K562 (cell line): ENCODE data around the gene CERS6. TPM values are rescaled to one million over a fixed set of nuclear protein-coding genes. Genes with fewer than 3 reads are reported as not detected.

Source experiments
- ATAC-seq: fragments of 200-7000 bp; cut with Tn5 transposase; 3 replicates; pipeline ENCODE4 v1.9.1; 2020; ENCODE audit warnings: moderate library complexity
- BruUV-seq: library from RNA; stranded (reverse); fragments of 400-500 nt; replicated peaks from 2 replicates; lab custom pipeline; 2021; lab: Mats Ljungman, UMichigan
- CTCF ChIA-PET: fragments of 300-600 bp; formaldehyde crosslinking; extraction: SDS; loops from one replicate; lab custom pipeline; 2021; ENCODE audit warnings: low intra/inter-chr PET ratio; lab: Yijun Ruan, JAX
- POLR2A ChIA-PET: fragments of 300-600, 350-650 bp; sonication (Branson Sonifier 250); formaldehyde crosslinking; extraction: SDS; loops from one replicate; lab custom pipeline; 2021; ENCODE audit warnings: antibody characterized with exemption, inconsistent platforms; lab: Yijun Ruan, JAX
- DNase-seq, 4 experiments: peaks; one replicate each; pipeline versions ENCODE4 v3.0.0 to v3.0.0-alpha.2; 2011 to 2018; ENCODE audit warnings: low spot score in 3 of 4, mixed read lengths in 3 of 4; ENCODE audit errors: extremely low read depth in 1 of 4
- FAIRE-seq: peaks from 2 replicates; lab custom pipeline; 2011; peaks lifted over from hg19 to GRCh38; lab: Jason Lieb, UNC
- H2AFZ ChIP-seq: 2 replicates; pipeline ENCODE4 v1.6.0; 2011; ENCODE audit warnings: low read depth, low read length, control low read depth, inconsistent platforms
- H3K27ac ChIP-seq: fragments of 200-600 bp; 3 replicates; pipeline ENCODE4 v1.8.0; 2011; ENCODE audit warnings: low read depth, mild to moderate bottlenecking, control low read depth, inconsistent platforms, low read length, moderate library complexity, mixed read lengths; ENCODE audit errors: extremely low read depth
- H3K27me3 ChIP-seq, 2 experiments: fragments of 300-600 bp in 1 of 2; 2 replicates in 1 of 2; 3 replicates in 1 of 2; pipeline versions ENCODE4 v1.6.0 to v1.8.0; 2011; ENCODE audit warnings: inconsistent platforms in 2 of 2, low read length in 2 of 2, mild to moderate bottlenecking in 1 of 2, mixed read lengths in 1 of 2, moderate library complexity in 1 of 2; ENCODE audit not compliant: control insufficient read depth in 2 of 2, insufficient read depth in 2 of 2
- H3K36me3 ChIP-seq: fragments of 300-600 bp; 3 replicates; pipeline ENCODE4 v1.8.0; 2011; ENCODE audit warnings: mild to moderate bottlenecking, low read length, inconsistent platforms; ENCODE audit not compliant: control insufficient read depth, insufficient read depth
- H3K4me1 ChIP-seq, 2 experiments: fragments of 200-600 bp in 1 of 2; replicated peaks in 1 of 2; 2 replicates in 1 of 2; 3 replicates in 1 of 2; pipeline versions ENCODE4 v1.5.1 to v1.8.0; 2011; ENCODE audit warnings: inconsistent platforms in 2 of 2, low read length in 2 of 2, mild to moderate bottlenecking in 1 of 2, mixed read lengths in 1 of 2, moderate library complexity in 1 of 2; ENCODE audit not compliant: control insufficient read depth in 2 of 2, insufficient read depth in 2 of 2
- H3K4me2 ChIP-seq: 2 replicates; pipeline ENCODE4 v1.6.1; 2011; ENCODE audit warnings: low read length, control low read depth, inconsistent platforms, mixed read lengths; ENCODE audit not compliant: insufficient read depth
- H3K4me3 ChIP-seq: fragments of 200-600 bp; sonication (generic), shearing (Covaris generic); 2 replicates; pipeline ENCODE4 v1.5.1; 2016; ENCODE audit warnings: control low read depth, inconsistent platforms
- H3K79me2 ChIP-seq: fragments of 200-600 bp; 3 replicates; pipeline ENCODE4 v1.8.0; 2011; ENCODE audit warnings: low read length, inconsistent platforms; ENCODE audit not compliant: control insufficient read depth, insufficient read depth
- H3K9ac ChIP-seq, 2 experiments: 2 replicates each; pipeline versions ENCODE4 v1.6.0 to v1.6.1; 2011; ENCODE audit warnings: low read depth in 2 of 2, low read length in 2 of 2, control low read depth in 1 of 2, inconsistent platforms in 1 of 2, mild to moderate bottlenecking in 1 of 2, mixed read lengths in 1 of 2; ENCODE audit not compliant: insufficient read depth in 1 of 2
- H3K9me1 ChIP-seq: one replicate; pipeline ENCODE4 v1.6.0; 2011; ENCODE audit warnings: inconsistent platforms, mild to moderate bottlenecking, low read length, moderate library complexity; ENCODE audit not compliant: control insufficient read depth, insufficient read depth
- H3K9me3 ChIP-seq: replicated peaks from 2 replicates; pipeline ENCODE4 v1.5.1; 2011; ENCODE audit warnings: low read depth, low read length, inconsistent platforms; ENCODE audit not compliant: control insufficient read depth, insufficient read depth
- H4K20me1 ChIP-seq: replicated peaks from 2 replicates; pipeline ENCODE4 v1.6.1; 2011; ENCODE audit warnings: low read length, inconsistent platforms, mixed read lengths; ENCODE audit not compliant: control insufficient read depth, insufficient read depth
- BCOR ChIP-seq: fragments of 450-650 bp; IDR thresholded peaks from 2 replicates; pipeline ENCODE4 v1.6.1; 2016
- HDAC3 ChIP-seq: fragments of 450-650 bp; IDR thresholded peaks from 2 replicates; pipeline ENCODE4 v1.6.1; 2018; ENCODE audit warnings: borderline replicate concordance, mild to moderate bottlenecking, moderate library complexity; ENCODE audit not compliant: partially characterized antibody
- MEIS2 ChIP-seq: fragments of 450-650 bp; IDR thresholded peaks from 2 replicates; pipeline ENCODE4 v1.6.1; 2014; ENCODE audit warnings: mild to moderate bottlenecking; ENCODE audit not compliant: partially characterized antibody
- MXD1 ChIP-seq: fragments of 250-450 bp; sonication (Bioruptor Pico); IDR thresholded peaks from 2 replicates; pipeline ENCODE4 v1.8.0; 2021; ENCODE audit warnings: borderline replicate concordance, mild to moderate bottlenecking, moderate library complexity; ENCODE audit not compliant: poor library complexity, severe bottlenecking
- NELFE ChIP-seq: IDR thresholded peaks from 2 replicates; pipeline ENCODE4 v1.6.1; 2011; ENCODE audit warnings: mild to moderate bottlenecking; ENCODE audit not compliant: insufficient read depth, insufficient read length
- NFIC ChIP-seq: fragments of 450-650 bp; IDR thresholded peaks from 2 replicates; pipeline ENCODE4 v1.6.1; 2017; ENCODE audit warnings: mild to moderate bottlenecking, inconsistent platforms
- PURB ChIP-seq: sonication (generic); formaldehyde crosslinking; IDR thresholded peaks from 2 replicates; pipeline ENCODE4 v1.9.0; 2021; ENCODE audit warnings: low read depth, mild to moderate bottlenecking, missing genetic modification reagents
- SFPQ ChIP-seq: fragments of 200-400 bp; formaldehyde crosslinking; IDR thresholded peaks from 2 replicates; pipeline ENCODE4 v1.6.1; 2017; ENCODE audit warnings: mild to moderate bottlenecking, low read depth, low read length, moderate library complexity
- TFE3 ChIP-seq: fragments of 450-650 bp; formaldehyde crosslinking; IDR thresholded peaks from 2 replicates; pipeline ENCODE4 v1.4.0; 2020; ENCODE audit warnings: mild to moderate bottlenecking, mixed read lengths
- WGBS: fragments of 100-300 bp; shearing (Covaris generic); methylation state at CpG from one replicate; pipeline ENCODE4 v1.1.6; 2016; ENCODE audit warnings: low coverage, mixed read lengths; ENCODE audit not compliant: insufficient coverage; ENCODE audit errors: missing lambda C conversion rate; 5-methylcytosine and 5-hydroxymethylcytosine counted together
- in situ Hi-C: fragments of 300-500 bp; cut with MboI; formaldehyde crosslinking; loops from 4 replicates; pipeline ENCODE4 v1.15.0; 2018; ENCODE audit warnings: inconsistent platforms, mixed read lengths
- intact Hi-C: fragments of 100-400 bp; cut with micrococcal nuclease; formaldehyde crosslinking; loops from 2 replicates; pipeline ENCODE4 v1.14.2; 2022
- polyA plus RNA-seq, 8 experiments: library from polyadenylated mRNA; depleted of rRNA in 4 of 8; stranded (reverse) in 5 of 8; unstranded in 3 of 8; fragments of >200 nt; fragmentation: Nextera tagmentation in 2 of 8; fragmentation: Illumina TruSeq in 1 of 8; extraction: Ambion mirVana in 2 of 8; extraction: Trizol in 1 of 8; gene quantifications; 2 replicates each; pipeline versions ENCODE4 v1.2.1 to v1.2.3, GENCODE V29; 2011 to 2014; ENCODE audit warnings: inconsistent platforms in 1 of 8, missing spikeins in 1 of 8
- total RNA-seq, 7 experiments: library from RNA; depleted of rRNA in 6 of 7; stranded (reverse); fragments of >200 nt in 6 of 7; fragmentation: Illumina TruSeq in 2 of 7; extraction: Trizol in 2 of 7; gene quantifications; 2 replicates each; pipeline versions ENCODE4 v1.2.1 to v1.2.3, GENCODE V29; 2011 to 2021; ENCODE audit warnings: low replicate concordance in 1 of 7

Gene CERS6
- total and polyA plus RNA-seq, 9 of the 15 experiments (the other 6 are each of a cell fraction or from before 2014, with no cell fraction given), result 1.6 to 13.6 (median 11.4) TPM

GRCh38 chr2:168438553-168438952, 17.5 kb upstream of the CERS6 start:
- POLR2A ChIA-PET, result interaction anchor here (0.7 to 1.6 kb wide), 4 partner anchors 9 to 497 kb away, joined by 3 to 4 read pairs (median 3); no protein-coding TSS in a partner anchor
- DNase-seq (no peak), FAIRE-seq (no peak), ATAC-seq (no peak)
- H3K9ac ChIP-seq, result no peak overlapping the region
- H3K4me2 ChIP-seq, result no peak overlapping the region
- no peaks in the 10 kb centered on the region for H3K9me1 ChIP-seq
- in situ Hi-C loops, result no loop called here
- no peak overlapping the region for H2AFZ ChIP-seq
- H3K79me2 ChIP-seq, result no peaks in the 10 kb centered on the region
- no peaks in the 10 kb centered on the region for H3K4me1 ChIP-seq
- intact Hi-C loops, result no loop called here
- TF ChIP-seq BCOR (no peak), MEIS2 (no peak)
- TF ChIP-seq, all 486 proteins: peak for 0
- Histone ChIP-seq H3K4me3 (no peak overlapping the region), H3K27ac (no peak overlapping the region), H3K9me3 (no peaks in the 10 kb centered on the region), H4K20me1 (no peaks in the 10 kb centered on the region), H3K27me3 (no peaks in the 10 kb centered on the region), H3K36me3 (no peaks in the 10 kb centered on the region)
- BruUV-seq, result no TSS peak
- WGBS, result 27% methylated on average over 6 of the region's 6 CpGs
- CTCF ChIA-PET, result no interaction called here

- CTCF ChIA-PET, result no interaction called here
- ATAC-seq, result no peak
- Histone ChIP-seq H3K4me3 (no peak overlapping the region), H3K9ac (no peak overlapping the region), H2AFZ (no peak overlapping the region), H3K79me2 (no peaks in the 10 kb centered on the region), H3K4me2 (no peak overlapping the region), H3K27ac (no peak overlapping the region), H3K36me3 (no peaks in the 10 kb centered on the region)
- POLR2A ChIA-PET, result interaction anchor here (1.2 to 1.6 kb wide), 2 partner anchors 8 to 14 kb away, joined by 3 to 4 read pairs; no protein-coding TSS in a partner anchor
- no peak for FAIRE-seq
- TF ChIP-seq SFPQ, result no peak
- TF ChIP-seq TFE3, result no peak
- no peak for TF ChIP-seq HDAC3
- TF ChIP-seq NFIC, result peak; percentile 45
- TF ChIP-seq MXD1 (CRISPR knock-in tag), result no peak
- TF ChIP-seq NELFE, result no peak
- no peak for TF ChIP-seq PURB (CRISPR knock-in tag)
- TF ChIP-seq, all 486 proteins: peak for 1
- WGBS, result 3% methylated on average over 3 of the region's 3 CpGs
- Histone ChIP-seq H3K9me1 (no peaks in the 10 kb centered on the region), H3K9me3 (no peaks in the 10 kb centered on the region), H4K20me1 (no peaks in the 10 kb centered on the region), H3K4me1 (no peaks in the 10 kb centered on the region), H3K27me3 (no peaks in the 10 kb centered on the region)
- intact Hi-C loops, result no loop called here
- no peak for DNase-seq
- in situ Hi-C loops, result no loop called here
- BruUV-seq, result no TSS peak
These were observed 16.5 kb upstream of the CERS6 start for GRCh38 chr2:168439536-168439935.
